ENCODE results near the gene STK32C.

- no peak for TF ChIP-seq RAD21 (IDR thresholded peaks at IDR 0.05; ENCODE audit: low read length)
- no peak for TF ChIP-seq CTCF (conservative IDR thresholded peaks at IDR 0.05; ENCODE audit: low read depth, low read length)
- TF ChIP-seq FOS (IDR thresholded peaks at IDR 0.05; ENCODE audit: low read depth, low read length): no peak
- no peak for TF ChIP-seq POLR2A (IDR thresholded peaks at IDR 0.05; ENCODE audit: low read depth, low read length)
Observed at GRCh38 chr10:132210766-132211165, 97.0 kb downstream of the STK32C start.
